Brain microvascular endothelial cell (primary cell): Measurements from ENCODE around the gene KCNB1.
"Not testable (repeated sequence)": the region's sequence is repeated elsewhere in the genome, so short reads cannot be mapped to it uniquely, and the experiment has no call there.

ENCODE experiments used
- DNase-seq: peaks from one replicate; pipeline ENCODE4 v3.0.0-alpha.2; 2020
- H3K27ac ChIP-seq: fragments of 250-450 bp; sonication (Bioruptor Pico); 2 replicates; pipeline ENCODE4 v1.5.1; 2020; ENCODE audit warnings: mild to moderate bottlenecking, moderate library complexity
- H3K27me3 ChIP-seq: fragments of 250-450 bp; sonication (Bioruptor Pico); replicated peaks from 2 replicates; pipeline ENCODE4 v1.5.1; 2020; ENCODE audit warnings: mild to moderate bottlenecking
- H3K36me3 ChIP-seq: fragments of 250-450 bp; sonication (Bioruptor Pico); replicated peaks from 2 replicates; pipeline ENCODE4 v1.5.1; 2020; ENCODE audit warnings: mild to moderate bottlenecking
- H3K4me3 ChIP-seq: 2 replicates; pipeline ENCODE4 v1.5.1; 2011; ENCODE audit warnings: low read depth, mild to moderate bottlenecking, control low read depth, low read length, moderate library complexity
- in situ Hi-C: cut with HindIII; loops from 2 replicates; pipeline ENCODE4 v1.10.0; 2017; ENCODE audit warnings: low sequenced_read_pairs, low pct_ligation_motif_present
- TF ChIP-seq, protein P1 (sequence below): IDR thresholded peaks from 2 replicates; pipeline ENCODE4 v1.5.1; 2011; ENCODE audit warnings: low read depth, mild to moderate bottlenecking, moderate library complexity, low read length, control low read depth, inconsistent platforms; ENCODE audit errors: missing control alignments

KCNB1 gene

DNA sequence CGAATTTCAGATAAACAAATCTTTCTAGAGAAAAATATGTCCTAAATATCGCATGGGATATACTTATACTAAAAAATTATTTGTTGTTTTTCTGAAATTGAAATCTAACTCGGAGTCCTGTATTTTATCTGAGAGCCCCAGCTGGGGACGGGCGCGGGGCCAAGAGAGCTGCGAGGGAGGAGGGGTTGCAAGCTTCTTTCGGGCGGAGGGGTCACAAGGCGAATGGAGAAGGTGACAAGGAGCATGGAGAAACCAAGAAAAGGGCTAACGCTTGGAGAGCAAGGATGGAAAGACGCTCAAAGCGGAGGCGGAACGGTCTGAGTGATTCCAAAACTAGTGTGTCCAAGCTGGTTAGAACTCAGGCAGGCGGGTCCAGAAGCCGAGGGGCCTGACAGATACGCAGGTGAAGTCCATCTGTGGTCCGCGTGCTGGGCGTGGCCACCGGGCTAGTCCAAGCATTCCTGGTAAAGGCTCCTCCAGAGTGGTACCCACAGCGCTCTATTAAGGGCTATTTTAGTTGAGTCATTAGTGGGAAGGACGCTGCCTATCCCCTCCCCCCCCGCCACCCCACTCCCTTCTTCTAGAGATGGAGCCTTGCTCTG lies 163.2 kb downstream of the KCNB1 start:
- H3K4me3 ChIP-seq: no peak overlapping the region
- no peak overlapping the region for H3K27ac ChIP-seq
- DNase-seq: no peak
- H3K36me3 ChIP-seq: no peaks in the 10 kb centered on the region
- H3K27me3 ChIP-seq: peaks cover 44% of the 10 kb centered on the region
- in situ Hi-C loops: no loop called here
- TF ChIP-seq, protein P1, sequence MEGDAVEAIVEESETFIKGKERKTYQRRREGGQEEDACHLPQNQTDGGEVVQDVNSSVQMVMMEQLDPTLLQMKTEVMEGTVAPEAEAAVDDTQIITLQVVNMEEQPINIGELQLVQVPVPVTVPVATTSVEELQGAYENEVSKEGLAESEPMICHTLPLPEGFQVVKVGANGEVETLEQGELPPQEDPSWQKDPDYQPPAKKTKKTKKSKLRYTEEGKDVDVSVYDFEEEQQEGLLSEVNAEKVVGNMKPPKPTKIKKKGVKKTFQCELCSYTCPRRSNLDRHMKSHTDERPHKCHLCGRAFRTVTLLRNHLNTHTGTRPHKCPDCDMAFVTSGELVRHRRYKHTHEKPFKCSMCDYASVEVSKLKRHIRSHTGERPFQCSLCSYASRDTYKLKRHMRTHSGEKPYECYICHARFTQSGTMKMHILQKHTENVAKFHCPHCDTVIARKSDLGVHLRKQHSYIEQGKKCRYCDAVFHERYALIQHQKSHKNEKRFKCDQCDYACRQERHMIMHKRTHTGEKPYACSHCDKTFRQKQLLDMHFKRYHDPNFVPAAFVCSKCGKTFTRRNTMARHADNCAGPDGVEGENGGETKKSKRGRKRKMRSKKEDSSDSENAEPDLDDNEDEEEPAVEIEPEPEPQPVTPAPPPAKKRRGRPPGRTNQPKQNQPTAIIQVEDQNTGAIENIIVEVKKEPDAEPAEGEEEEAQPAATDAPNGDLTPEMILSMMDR: no peak

DNA sequence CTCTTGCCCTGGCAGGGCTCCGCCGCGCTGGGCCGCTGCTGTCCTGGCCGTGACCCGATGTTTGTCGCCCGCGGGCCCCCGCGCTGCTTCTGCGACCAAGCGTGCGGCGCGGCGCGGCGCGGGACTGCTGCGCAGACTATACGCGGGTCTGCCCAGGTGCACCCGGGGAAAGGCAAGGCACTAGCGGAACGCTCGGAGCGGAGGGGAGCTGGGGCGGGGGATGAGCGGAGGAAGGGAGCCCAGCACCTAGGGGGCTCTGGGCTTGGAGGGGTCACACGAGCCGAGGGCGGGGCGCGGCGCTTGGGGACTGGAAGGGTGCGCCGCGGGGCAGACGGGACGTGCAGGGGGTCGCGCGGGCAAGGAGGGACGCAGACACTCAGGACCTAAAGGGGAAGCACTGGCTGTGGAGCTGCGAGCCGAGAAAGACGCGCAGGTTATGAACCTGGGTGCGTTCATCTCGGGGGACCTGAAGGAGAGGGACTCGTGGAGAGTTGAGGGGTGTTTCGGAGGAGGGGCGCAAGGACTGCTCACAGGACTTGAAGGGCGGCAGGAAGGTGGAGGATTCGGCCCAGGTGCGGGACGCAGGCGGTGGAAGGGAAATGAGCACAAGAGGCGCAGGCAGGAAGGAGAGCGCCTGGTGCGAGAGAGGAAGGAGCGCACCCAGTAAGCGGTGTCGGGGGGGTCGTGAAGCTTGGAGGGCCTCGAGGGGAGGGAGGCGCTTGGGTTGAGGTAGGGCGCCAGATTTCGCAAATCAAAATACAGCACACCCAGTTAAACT lies 163.8 kb downstream of the KCNB1 start:
- in situ Hi-C loops: no loop called here
- DNase-seq: no peak
- TF ChIP-seq, protein P1: no peak
- H3K27me3 ChIP-seq: peaks cover 47% of the 10 kb centered on the region
- H3K36me3 ChIP-seq: no peaks in the 10 kb centered on the region
- no peak overlapping the region for H3K27ac ChIP-seq
- H3K4me3 ChIP-seq: no peak overlapping the region

DNA sequence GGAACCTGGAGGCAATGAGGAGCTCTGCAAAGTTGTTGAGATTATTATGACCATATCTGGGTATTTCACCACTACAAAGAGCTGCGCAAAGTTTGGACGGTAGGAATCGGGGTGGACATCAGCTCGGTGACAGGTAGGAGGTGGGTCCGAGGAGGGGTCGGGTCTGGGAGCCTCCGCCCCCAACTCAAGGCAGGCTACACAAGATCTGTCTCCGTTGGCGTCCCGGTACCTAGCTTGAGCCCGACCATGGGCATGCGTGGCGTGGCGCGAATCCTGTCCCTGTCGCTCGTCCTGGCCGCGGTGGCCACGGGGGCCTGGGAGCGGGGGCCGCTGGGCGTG lies 164.4 kb downstream of the KCNB1 start:
- no peaks in the 10 kb centered on the region for H3K36me3 ChIP-seq
- DNase-seq: no peak
- H3K27ac ChIP-seq: no peak overlapping the region
- peaks cover 47% of the 10 kb centered on the region for H3K27me3 ChIP-seq
- in situ Hi-C loops: no loop called here
- TF ChIP-seq, protein P1: no peak
- no peak overlapping the region for H3K4me3 ChIP-seq

DNA sequence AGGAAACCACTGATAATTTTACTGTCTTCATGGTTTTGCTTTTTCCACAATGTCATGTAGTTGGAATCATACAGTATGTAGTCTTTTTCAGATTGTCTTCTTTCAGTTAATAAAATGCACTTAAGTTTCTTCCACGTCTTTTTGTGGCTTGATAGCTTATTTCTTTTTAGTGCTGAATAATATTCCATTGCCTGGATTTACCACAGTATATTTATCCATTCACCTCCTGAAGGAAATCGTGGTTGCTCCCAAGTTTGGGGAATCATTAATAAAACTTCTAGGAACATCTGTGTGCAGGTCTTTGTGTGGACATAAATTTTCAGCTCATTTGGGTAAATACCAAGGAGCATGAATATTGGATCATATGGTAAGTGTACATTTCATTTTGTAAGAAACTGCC lies 165.8 kb downstream of the KCNB1 start:
- no peak for DNase-seq
- Histone ChIP-seq H3K27me3 (peaks cover 47% of the 10 kb centered on the region), H3K36me3 (no peaks in the 10 kb centered on the region), H3K4me3 (no peak overlapping the region), H3K27ac (no peak overlapping the region)
- TF ChIP-seq, protein P1: no peak
- in situ Hi-C loops: no loop called here

DNA sequence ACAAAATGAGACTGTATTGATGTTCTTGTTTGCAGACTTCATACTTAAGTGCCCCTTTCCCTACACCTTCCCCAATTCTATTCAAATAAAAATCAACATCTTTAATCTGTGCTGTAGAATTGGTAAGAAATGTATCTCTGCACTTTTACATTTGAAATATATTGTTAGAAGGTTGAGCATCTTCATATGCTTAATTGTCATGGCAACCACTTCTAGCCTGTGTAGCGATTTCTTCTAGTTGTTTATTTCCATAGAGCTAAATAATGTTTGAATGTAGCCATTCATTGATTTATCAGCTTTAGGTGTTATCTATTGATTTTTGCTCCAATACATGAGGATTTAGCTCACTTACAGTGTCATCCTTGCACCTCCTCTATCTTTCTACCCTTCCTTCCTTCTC lies 166.9 kb downstream of the KCNB1 start:
- DNase-seq: no peak
- peaks cover 43% of the 10 kb centered on the region for H3K27me3 ChIP-seq

DNA sequence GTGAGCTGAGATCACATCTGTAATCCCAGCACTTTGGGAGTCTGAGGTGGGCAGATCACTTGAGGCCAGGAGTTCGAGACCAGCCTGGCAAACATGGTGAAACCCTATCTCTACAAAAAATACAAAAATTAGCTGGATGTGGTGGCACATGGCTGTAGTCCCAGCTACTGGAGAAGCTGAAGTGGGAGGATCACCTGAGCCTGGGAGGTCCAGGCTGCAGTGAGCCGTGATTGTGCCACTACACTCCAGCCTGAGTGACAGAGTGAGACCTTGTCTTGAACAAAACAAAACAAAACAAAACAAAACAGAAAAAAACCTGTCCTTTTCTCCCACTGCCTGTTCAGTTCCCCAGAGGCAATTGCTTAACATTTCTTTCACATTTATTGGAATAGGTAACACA lies 168.4 kb downstream of the KCNB1 start:
- H3K4me3 ChIP-seq: not testable (repeated sequence)

More for the DNA sequence above, 166.9 kb downstream of the KCNB1 start:
- in situ Hi-C loops: no loop called here
- TF ChIP-seq, protein P1: no peak
- H3K4me3 ChIP-seq: no peak overlapping the region
- H3K36me3 ChIP-seq: no peaks in the 10 kb centered on the region
- no peak overlapping the region for H3K27ac ChIP-seq

More for the DNA sequence above, 168.4 kb downstream of the KCNB1 start:
- DNase-seq, in situ Hi-C loops, H3K27ac ChIP-seq, H3K36me3 ChIP-seq: not testable (repeated sequence)
- H3K27me3 ChIP-seq: peaks cover 32% of the 10 kb centered on the region
